ENCODE data around the gene RIN1. TPM values are rescaled to one million over a fixed set of nuclear protein-coding genes. Genes with fewer than 3 reads are reported as not detected.

The RIN1 gene
- total RNA-seq, 1 experiment from 2014 or later, result 11.7 TPM

DNA sequence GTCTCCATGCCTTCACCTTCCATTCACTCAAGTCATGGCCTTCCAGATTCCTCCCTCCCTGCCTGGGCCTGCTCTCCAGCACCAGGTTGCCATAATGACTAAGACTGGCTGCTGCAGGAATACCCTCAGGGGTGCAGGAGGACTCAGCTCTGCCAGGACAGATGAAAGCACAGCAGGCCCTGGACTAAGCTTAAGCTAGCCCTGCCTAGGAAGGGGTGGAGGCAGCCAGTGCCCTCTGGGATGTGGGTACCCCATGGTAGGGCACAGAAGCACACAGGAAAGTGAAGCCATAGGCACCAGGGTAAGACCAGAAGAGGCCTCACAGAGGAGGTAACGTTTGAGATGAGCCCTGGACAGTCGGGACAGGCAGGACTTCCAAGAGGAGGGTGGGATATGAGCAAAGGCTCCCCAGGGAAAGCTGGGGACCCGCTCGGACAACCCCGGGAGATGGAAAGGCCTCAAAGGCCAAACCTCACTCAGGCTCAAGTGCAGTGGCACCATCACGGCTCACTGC lies 3.0 kb upstream of the RIN1 start:
- H3K36me3 ChIP-seq (ENCODE audit: control insufficient read depth, insufficient read depth, low read length), result peaks cover 4% of the 10 kb centered on the region
- no peak overlapping the region for H3K27ac Mint-ChIP-seq (ENCODE audit: unreplicated experiment)
- no TSS peak for BruUV-seq (replicated peaks)
- peaks cover 16% of the 10 kb centered on the region for H3K4me1 ChIP-seq
- no peak overlapping the region for H3K4me3 Mint-ChIP-seq (ENCODE audit: unreplicated experiment)
- H3K9me3 ChIP-seq, result no peaks in the 10 kb centered on the region
- ChIA-PET POLR2A (no interaction called here), CTCF (interaction anchor here (1.4 kb wide), 1 partner anchor 27 kb away, joined by 3 read pairs; no protein-coding TSS in a partner anchor)
- TF ChIP-seq, protein P1, sequence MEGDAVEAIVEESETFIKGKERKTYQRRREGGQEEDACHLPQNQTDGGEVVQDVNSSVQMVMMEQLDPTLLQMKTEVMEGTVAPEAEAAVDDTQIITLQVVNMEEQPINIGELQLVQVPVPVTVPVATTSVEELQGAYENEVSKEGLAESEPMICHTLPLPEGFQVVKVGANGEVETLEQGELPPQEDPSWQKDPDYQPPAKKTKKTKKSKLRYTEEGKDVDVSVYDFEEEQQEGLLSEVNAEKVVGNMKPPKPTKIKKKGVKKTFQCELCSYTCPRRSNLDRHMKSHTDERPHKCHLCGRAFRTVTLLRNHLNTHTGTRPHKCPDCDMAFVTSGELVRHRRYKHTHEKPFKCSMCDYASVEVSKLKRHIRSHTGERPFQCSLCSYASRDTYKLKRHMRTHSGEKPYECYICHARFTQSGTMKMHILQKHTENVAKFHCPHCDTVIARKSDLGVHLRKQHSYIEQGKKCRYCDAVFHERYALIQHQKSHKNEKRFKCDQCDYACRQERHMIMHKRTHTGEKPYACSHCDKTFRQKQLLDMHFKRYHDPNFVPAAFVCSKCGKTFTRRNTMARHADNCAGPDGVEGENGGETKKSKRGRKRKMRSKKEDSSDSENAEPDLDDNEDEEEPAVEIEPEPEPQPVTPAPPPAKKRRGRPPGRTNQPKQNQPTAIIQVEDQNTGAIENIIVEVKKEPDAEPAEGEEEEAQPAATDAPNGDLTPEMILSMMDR (IDR thresholded peaks at IDR 0.05; ENCODE audit: insufficient read depth in 1 of 2, low read depth in 1 of 2, low read length in 1 of 2, severe bottlenecking in 1 of 2, unreplicated experiment in 1 of 2), result no peak
- intact Hi-C loops (cut with micrococcal nuclease; ENCODE audit: unreplicated experiment), result no loop called here
- H3K4me1 Mint-ChIP-seq (ENCODE audit: low read depth, unreplicated experiment), result peaks cover 16% of the 10 kb centered on the region
- no peak for DNase-seq
- no peaks in the 10 kb centered on the region for H3K27me3 ChIP-seq (replicated peaks; ENCODE audit: control insufficient read depth, insufficient read depth, low read length)
- no peaks in the 10 kb centered on the region for H3K9me3 Mint-ChIP-seq (ENCODE audit: unreplicated experiment)
- peaks cover 21% of the 10 kb centered on the region for H3K36me3 Mint-ChIP-seq (ENCODE audit: insufficient read depth, unreplicated experiment)
- no peak overlapping the region for H3K4me3 ChIP-seq (ENCODE audit: low read depth, low read length)
- H3K27me3 Mint-ChIP-seq (ENCODE audit: insufficient read depth, unreplicated experiment), result no peaks in the 10 kb centered on the region

GRCh38 chr11:66338276-66339161 lies 2.3 kb upstream of the RIN1 start:
- Mint-ChIP-seq H3K4me3 (ENCODE audit: unreplicated experiment) (no peak overlapping the region), H3K27me3 (ENCODE audit: insufficient read depth, unreplicated experiment) (no peaks in the 10 kb centered on the region), H3K4me1 (ENCODE audit: low read depth, unreplicated experiment) (peaks cover 13% of the 10 kb centered on the region), H3K27ac (ENCODE audit: unreplicated experiment) (peak overlapping the region; percentile 91), H3K9me3 (ENCODE audit: unreplicated experiment) (no peaks in the 10 kb centered on the region), H3K36me3 (ENCODE audit: insufficient read depth, unreplicated experiment) (peaks cover 23% of the 10 kb centered on the region)
- BruUV-seq (replicated peaks), result no TSS peak
- Histone ChIP-seq H3K4me1 (peaks cover 10% of the 10 kb centered on the region), H3K27me3 (replicated peaks; ENCODE audit: control insufficient read depth, insufficient read depth, low read length) (no peaks in the 10 kb centered on the region), H3K9me3 (no peaks in the 10 kb centered on the region), H3K36me3 (ENCODE audit: control insufficient read depth, insufficient read depth, low read length) (peaks cover 4% of the 10 kb centered on the region), H3K4me3 (ENCODE audit: low read depth, low read length) (no peak overlapping the region)
- TF ChIP-seq, protein P1 (IDR thresholded peaks at IDR 0.05; ENCODE audit: insufficient read depth in 1 of 2, low read depth in 1 of 2, low read length in 1 of 2, severe bottlenecking in 1 of 2, unreplicated experiment in 1 of 2), result no peak
- DNase-seq, result no peak
- CTCF ChIA-PET, result interaction anchor here (1.3 to 1.4 kb wide), 2 partner anchors 26 kb away, joined by 3 read pairs; no protein-coding TSS in a partner anchor
- intact Hi-C loops (cut with micrococcal nuclease; ENCODE audit: unreplicated experiment), result no loop called here
- POLR2A ChIA-PET, result no interaction called here

DNA sequence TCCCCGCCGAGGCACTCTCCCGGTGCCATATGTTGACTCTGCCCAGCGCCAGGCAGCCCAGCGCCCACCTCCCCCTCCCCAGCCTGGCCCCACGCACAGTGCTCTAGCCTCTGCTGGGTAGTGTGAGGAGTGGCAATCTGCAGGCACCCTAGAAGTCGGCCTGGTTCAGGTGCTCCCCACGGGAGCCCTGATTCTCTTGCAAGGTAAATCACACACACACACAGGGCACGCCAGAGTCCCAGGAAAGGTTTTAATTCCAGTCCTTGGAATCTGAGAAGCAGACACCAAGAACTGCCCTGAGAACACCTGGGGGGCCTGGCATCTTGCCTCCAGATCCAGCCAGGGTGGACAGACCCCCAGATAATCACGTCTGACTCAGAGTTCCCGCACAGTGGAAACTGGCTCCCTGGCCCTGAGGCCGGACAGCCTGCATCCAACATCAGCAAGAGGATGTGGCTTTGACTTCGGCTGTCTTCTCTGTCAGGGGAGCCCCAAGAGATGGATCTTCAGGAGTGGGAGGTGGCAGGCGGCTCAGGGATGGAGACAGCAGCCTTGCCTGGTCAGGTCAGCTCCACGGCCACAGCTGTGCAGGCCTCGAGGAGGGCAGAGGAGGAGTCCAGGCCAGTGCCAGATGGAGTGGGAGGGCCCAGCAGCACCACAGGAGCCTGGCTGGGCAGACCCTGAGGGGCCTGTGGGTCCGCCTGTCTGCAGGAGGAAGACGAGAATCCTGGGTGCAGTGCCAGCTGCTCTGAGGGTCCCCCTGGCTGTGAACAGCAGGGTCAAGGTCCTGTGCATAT lies 1.1 kb upstream of the RIN1 start:
- Mint-ChIP-seq H3K27ac (ENCODE audit: unreplicated experiment) (peak overlapping the region; percentile 91), H3K4me3 (ENCODE audit: unreplicated experiment) (no peak overlapping the region), H3K27me3 (ENCODE audit: insufficient read depth, unreplicated experiment) (no peaks in the 10 kb centered on the region), H3K36me3 (ENCODE audit: insufficient read depth, unreplicated experiment) (peaks cover 20% of the 10 kb centered on the region), H3K9me3 (ENCODE audit: unreplicated experiment) (no peaks in the 10 kb centered on the region), H3K4me1 (ENCODE audit: low read depth, unreplicated experiment) (peaks cover 7% of the 10 kb centered on the region)
- POLR2A ChIA-PET, result interaction anchor here (0.5 kb wide), 1 partner anchor 70 kb away, joined by 3 read pairs; no protein-coding TSS in a partner anchor
- H3K4me1 ChIP-seq, result peaks cover 10% of the 10 kb centered on the region
- H3K36me3 ChIP-seq (ENCODE audit: control insufficient read depth, insufficient read depth, low read length), result peaks cover 4% of the 10 kb centered on the region
- no peaks in the 10 kb centered on the region for H3K27me3 ChIP-seq (replicated peaks; ENCODE audit: control insufficient read depth, insufficient read depth, low read length)
- CTCF ChIA-PET, result interaction anchor here (1.3 kb wide), 1 partner anchor 25 kb away, joined by 3 read pairs; no protein-coding TSS in a partner anchor
- H3K9me3 ChIP-seq, result no peaks in the 10 kb centered on the region
- TF ChIP-seq, protein P1 (IDR thresholded peaks at IDR 0.05; ENCODE audit: insufficient read depth in 1 of 2, low read depth in 1 of 2, low read length in 1 of 2, severe bottlenecking in 1 of 2, unreplicated experiment in 1 of 2), result no peak
- BruUV-seq (replicated peaks), result no TSS peak
- intact Hi-C loops (cut with micrococcal nuclease; ENCODE audit: unreplicated experiment), result no loop called here
- no peak overlapping the region for H3K4me3 ChIP-seq (ENCODE audit: low read depth, low read length)
- DNase-seq, result no peak

Data from Caco-2 (cell line).